Activated CD8-positive, alpha-beta T cell treated with anti-CD3 and anti-CD28 coated beads for 36 hours (primary cell): ENCODE results near the gene PLEKHM3. TPM values are rescaled to one million over a fixed set of nuclear protein-coding genes. Genes with fewer than 3 reads are reported as not detected.

Experiments
- ATAC-seq: fragments of 200-7000 bp; cut with Tn5 transposase; one replicate; pipeline ENCODE4 v1.10.0; 2021; ENCODE audit warnings: mild to moderate bottlenecking, moderate library complexity
- CTCF ChIA-PET: fragments of 350-600 bp; sonication (Branson Sonifier 250); formaldehyde crosslinking; loops from one replicate; lab custom pipeline; 2021; ENCODE audit warnings: antibody characterized with exemption; lab: Charles Lee
- POLR2A ChIA-PET: fragments of 350-600 bp; sonication (Branson Sonifier 250); formaldehyde crosslinking; loops from one replicate; lab custom pipeline; 2021; ENCODE audit warnings: antibody characterized with exemption; lab: Charles Lee
- DNase-seq: peaks from one replicate; pipeline ENCODE4 v3.0.0-alpha.2; 2020
- H3K27ac Mint-ChIP-seq: one replicate; pipeline ENCODE4 v1.8.0; 2021; ENCODE audit warnings: mild to moderate bottlenecking, mixed read lengths
- H3K27me3 Mint-ChIP-seq: one replicate; pipeline ENCODE4 v1.8.0; 2021; ENCODE audit warnings: mixed read lengths
- H3K36me3 Mint-ChIP-seq: one replicate; pipeline ENCODE4 v1.8.0; 2021; ENCODE audit warnings: low read depth, mixed read lengths
- H3K4me1 Mint-ChIP-seq: one replicate; pipeline ENCODE4 v1.8.0; 2021; ENCODE audit warnings: low read depth, mixed read lengths
- H3K4me3 Mint-ChIP-seq: one replicate; pipeline ENCODE4 v1.8.0; 2021; ENCODE audit warnings: mild to moderate bottlenecking, moderate library complexity, mixed read lengths
- H3K9me3 Mint-ChIP-seq: one replicate; pipeline ENCODE4 v1.8.0; 2021; ENCODE audit warnings: mixed read lengths
- intact Hi-C: fragments of 100-400 bp; cut with micrococcal nuclease; formaldehyde crosslinking; loops from one replicate; pipeline ENCODE4 v1.10.0; 2022
- total RNA-seq, 2 experiments: library from RNA; stranded (reverse); gene quantifications; one replicate each; pipeline ENCODE4 v1.2.3, GENCODE V29; 2021
- TF ChIP-seq, protein P1 (sequence below): fragments of 200-600 bp; IDR thresholded peaks from one replicate; pipeline ENCODE4 v1.8.0; 2022; ENCODE audit warnings: antibody characterized with exemption, mild to moderate bottlenecking

PLEKHM3 gene
- total RNA-seq, 2 experiments from 2014 or later = 4.5 to 4.7 TPM

DNA sequence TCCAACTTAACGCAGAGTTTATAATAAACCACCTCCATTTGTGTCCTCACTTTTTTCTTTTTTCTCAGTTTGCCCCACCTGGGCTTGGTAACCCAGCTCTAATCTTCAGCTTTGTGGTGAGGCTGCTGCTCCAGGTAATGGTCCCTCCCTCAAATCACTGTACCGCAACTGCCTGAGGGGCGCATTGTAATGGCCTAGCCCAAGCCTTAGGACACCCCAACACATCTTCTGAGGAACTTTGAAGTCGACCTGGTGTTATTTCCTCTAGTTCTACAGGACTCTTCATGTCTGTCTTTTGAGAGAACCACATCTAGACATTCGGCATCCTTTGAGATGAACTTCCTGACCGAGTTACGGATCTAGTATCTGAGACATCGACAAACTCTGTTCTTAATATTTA is 99.7 kb downstream of the PLEKHM3 start:
- ChIA-PET POLR2A (no interaction called here), CTCF (no interaction called here)
- Mint-ChIP-seq H3K4me1 (peaks cover 14% of the 10 kb centered on the region), H3K36me3 (peaks cover 6% of the 10 kb centered on the region), H3K27ac (no peak overlapping the region), H3K27me3 (no peaks in the 10 kb centered on the region), H3K9me3 (no peaks in the 10 kb centered on the region), H3K4me3 (no peak overlapping the region)
- TF ChIP-seq, protein P1, sequence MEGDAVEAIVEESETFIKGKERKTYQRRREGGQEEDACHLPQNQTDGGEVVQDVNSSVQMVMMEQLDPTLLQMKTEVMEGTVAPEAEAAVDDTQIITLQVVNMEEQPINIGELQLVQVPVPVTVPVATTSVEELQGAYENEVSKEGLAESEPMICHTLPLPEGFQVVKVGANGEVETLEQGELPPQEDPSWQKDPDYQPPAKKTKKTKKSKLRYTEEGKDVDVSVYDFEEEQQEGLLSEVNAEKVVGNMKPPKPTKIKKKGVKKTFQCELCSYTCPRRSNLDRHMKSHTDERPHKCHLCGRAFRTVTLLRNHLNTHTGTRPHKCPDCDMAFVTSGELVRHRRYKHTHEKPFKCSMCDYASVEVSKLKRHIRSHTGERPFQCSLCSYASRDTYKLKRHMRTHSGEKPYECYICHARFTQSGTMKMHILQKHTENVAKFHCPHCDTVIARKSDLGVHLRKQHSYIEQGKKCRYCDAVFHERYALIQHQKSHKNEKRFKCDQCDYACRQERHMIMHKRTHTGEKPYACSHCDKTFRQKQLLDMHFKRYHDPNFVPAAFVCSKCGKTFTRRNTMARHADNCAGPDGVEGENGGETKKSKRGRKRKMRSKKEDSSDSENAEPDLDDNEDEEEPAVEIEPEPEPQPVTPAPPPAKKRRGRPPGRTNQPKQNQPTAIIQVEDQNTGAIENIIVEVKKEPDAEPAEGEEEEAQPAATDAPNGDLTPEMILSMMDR = no peak
- intact Hi-C loops = no loop called here
- ATAC-seq = no peak
- DNase-seq = no peak

DNA sequence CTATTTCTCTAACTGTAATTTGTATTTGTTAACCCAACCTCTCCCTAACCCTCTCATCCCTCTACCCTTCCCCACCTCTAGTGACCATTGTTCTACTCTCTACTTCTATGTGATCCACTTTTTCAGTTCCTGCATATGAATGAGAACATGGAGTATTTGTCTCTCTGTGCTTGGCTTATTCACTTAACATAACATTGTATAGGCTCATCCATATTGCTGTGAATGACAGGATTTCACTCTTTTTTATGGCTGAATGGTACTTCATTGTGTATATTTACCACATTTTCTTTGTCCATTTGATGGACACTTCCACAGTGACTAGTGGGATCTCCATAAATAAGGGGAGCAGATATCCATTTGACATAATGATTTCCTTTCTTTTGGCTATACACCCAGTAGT is 103.7 kb downstream of the PLEKHM3 start:
- no peaks in the 10 kb centered on the region for H3K27me3 Mint-ChIP-seq
- intact Hi-C loops = no loop called here
- no peak overlapping the region for H3K4me3 Mint-ChIP-seq
- DNase-seq = no peak
- no peak for ATAC-seq
- TF ChIP-seq, protein P1 = no peak
- no peaks in the 10 kb centered on the region for H3K9me3 Mint-ChIP-seq
- H3K27ac Mint-ChIP-seq = no peak overlapping the region
- peaks cover 4% of the 10 kb centered on the region for H3K36me3 Mint-ChIP-seq
- ChIA-PET POLR2A (no interaction called here), CTCF (interaction anchor here (1.4 kb wide), 1 partner anchor 50 kb away, joined by 3 read pairs; no protein-coding TSS in a partner anchor)
- H3K4me1 Mint-ChIP-seq = peaks cover 14% of the 10 kb centered on the region

DNA sequence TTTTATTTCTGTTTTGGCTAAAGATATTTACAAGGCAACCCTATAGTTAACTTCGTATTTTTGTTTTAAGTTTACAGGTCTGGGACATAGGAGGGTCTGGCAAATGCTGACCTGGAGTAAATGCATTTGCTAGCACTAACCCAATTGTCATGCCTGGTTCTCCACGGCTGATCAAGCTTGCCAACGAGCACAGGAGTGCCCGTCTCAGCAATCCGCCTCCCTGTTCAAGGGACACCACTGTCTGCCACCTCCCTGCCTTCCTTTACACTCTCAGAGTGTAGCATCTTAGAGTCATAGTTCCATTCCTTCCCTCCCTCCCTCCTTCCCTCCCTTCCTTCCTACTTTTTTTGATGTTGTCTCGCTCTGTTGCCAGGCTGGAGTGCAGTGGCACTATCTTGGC is 104.6 kb downstream of the PLEKHM3 start:
- Mint-ChIP-seq H3K4me3 (no peak overlapping the region), H3K27me3 (no peaks in the 10 kb centered on the region), H3K27ac (no peak overlapping the region), H3K4me1 (peaks cover 9% of the 10 kb centered on the region), H3K9me3 (no peaks in the 10 kb centered on the region), H3K36me3 (peaks cover 4% of the 10 kb centered on the region)
- ChIA-PET POLR2A (interaction anchor here (0.6 kb wide), 1 partner anchor 65 kb away, joined by 4 read pairs; no protein-coding TSS in a partner anchor), CTCF (interaction anchor here (1.0 kb wide), 1 partner anchor 22 kb away, joined by 3 read pairs; no protein-coding TSS in a partner anchor)
- ATAC-seq (no peak), DNase-seq (no peak)
- intact Hi-C loops = no loop called here
- TF ChIP-seq, protein P1 = no peak

DNA sequence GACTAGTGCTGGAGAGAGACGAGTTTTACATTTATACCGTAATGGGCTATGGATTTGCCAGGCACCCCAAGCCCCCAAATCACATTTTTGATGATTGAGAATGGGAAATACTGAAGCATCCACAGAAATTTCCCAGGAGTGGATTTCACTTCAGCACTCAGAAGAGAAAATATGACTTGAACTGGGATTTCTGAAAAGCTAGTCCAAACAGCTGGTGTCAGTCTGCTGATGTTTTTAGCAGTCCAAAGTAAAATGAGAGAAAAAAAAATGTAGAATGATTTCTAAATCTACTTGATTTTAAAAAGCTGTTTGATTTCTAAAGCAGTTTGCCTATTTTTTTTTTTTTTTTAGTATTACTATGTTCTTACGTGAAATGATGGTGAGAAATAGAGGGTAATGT is 105.0 kb downstream of the PLEKHM3 start:
- POLR2A ChIA-PET = interaction anchor here (0.6 kb wide), 1 partner anchor 65 kb away, joined by 4 read pairs; no protein-coding TSS in a partner anchor
- Mint-ChIP-seq H3K4me3 (no peak overlapping the region), H3K4me1 (peaks cover 5% of the 10 kb centered on the region), H3K27ac (no peak overlapping the region), H3K36me3 (peaks cover 4% of the 10 kb centered on the region), H3K27me3 (no peaks in the 10 kb centered on the region), H3K9me3 (no peaks in the 10 kb centered on the region)
- CTCF ChIA-PET = interaction anchor here (1.0 kb wide), 1 partner anchor 22 kb away, joined by 3 read pairs; no protein-coding TSS in a partner anchor
- DNase-seq (no peak), ATAC-seq (no peak)
- intact Hi-C loops = no loop called here
- TF ChIP-seq, protein P1 = no peak

- H3K36me3 Mint-ChIP-seq = no peaks in the 10 kb centered on the region
- ChIA-PET POLR2A (interaction anchor here (0.6 kb wide), 1 partner anchor 121 kb away, joined by 3 read pairs; no protein-coding TSS in a partner anchor), CTCF (interaction anchor here (1.0 kb wide), 1 partner anchor 21 kb away, joined by 3 read pairs; no protein-coding TSS in a partner anchor)
- no peak overlapping the region for H3K4me3 Mint-ChIP-seq
- intact Hi-C loops = no loop called here
- no peaks in the 10 kb centered on the region for H3K4me1 Mint-ChIP-seq
- no peak for ATAC-seq
- H3K27ac Mint-ChIP-seq = no peak overlapping the region
- no peaks in the 10 kb centered on the region for H3K27me3 Mint-ChIP-seq
- TF ChIP-seq, protein P1 = no peak
- no peak for DNase-seq
- no peaks in the 10 kb centered on the region for H3K9me3 Mint-ChIP-seq
These were observed 106.0 kb downstream of the PLEKHM3 start for GRCh38 chr2:207919164-207919919.
